OCI-LY7 (cell line): Measurements from ENCODE around the gene PDXK.

ENCODE experiments used
- EZH2phosphoT487 ChIP-seq: fragments of 200-600 bp; sonication (generic); IDR thresholded peaks from 2 replicates; pipeline ENCODE4 v1.6.1; 2018; ENCODE audit warnings: low read depth, borderline replicate concordance, mild to moderate bottlenecking, mixed run types, antibody characterized with exemption, low read length, moderate library complexity, mixed read lengths
- TF ChIP-seq, protein P1 (sequence below): fragments of 200-600 bp; sonication (generic); conservative IDR thresholded peaks from 2 replicates; pipeline ENCODE4 v1.5.1; 2014; ENCODE audit warnings: mild to moderate bottlenecking, antibody characterized with exemption, low read length, moderate library complexity, mixed read lengths

DNA sequence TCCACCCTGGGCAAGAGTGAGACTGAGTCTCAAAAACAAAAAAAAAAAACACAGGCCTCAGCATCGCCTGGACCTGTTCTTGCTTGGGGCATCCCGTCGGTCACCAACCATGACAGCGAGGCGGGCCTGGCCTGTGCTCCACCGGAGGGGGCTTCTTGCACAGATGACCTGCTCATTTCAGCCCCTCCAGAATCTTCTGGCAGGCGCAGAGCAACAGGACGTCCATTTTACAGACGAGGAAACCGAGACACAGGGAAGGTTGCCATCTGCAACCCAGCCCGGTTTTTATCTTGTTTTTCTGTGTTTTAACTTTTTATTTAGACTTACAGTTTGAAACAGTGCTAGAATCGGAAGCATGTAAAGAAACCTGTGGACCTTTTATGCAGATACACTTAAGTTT, 56.3 kb downstream of the PDXK start:
- TF ChIP-seq, protein P1, sequence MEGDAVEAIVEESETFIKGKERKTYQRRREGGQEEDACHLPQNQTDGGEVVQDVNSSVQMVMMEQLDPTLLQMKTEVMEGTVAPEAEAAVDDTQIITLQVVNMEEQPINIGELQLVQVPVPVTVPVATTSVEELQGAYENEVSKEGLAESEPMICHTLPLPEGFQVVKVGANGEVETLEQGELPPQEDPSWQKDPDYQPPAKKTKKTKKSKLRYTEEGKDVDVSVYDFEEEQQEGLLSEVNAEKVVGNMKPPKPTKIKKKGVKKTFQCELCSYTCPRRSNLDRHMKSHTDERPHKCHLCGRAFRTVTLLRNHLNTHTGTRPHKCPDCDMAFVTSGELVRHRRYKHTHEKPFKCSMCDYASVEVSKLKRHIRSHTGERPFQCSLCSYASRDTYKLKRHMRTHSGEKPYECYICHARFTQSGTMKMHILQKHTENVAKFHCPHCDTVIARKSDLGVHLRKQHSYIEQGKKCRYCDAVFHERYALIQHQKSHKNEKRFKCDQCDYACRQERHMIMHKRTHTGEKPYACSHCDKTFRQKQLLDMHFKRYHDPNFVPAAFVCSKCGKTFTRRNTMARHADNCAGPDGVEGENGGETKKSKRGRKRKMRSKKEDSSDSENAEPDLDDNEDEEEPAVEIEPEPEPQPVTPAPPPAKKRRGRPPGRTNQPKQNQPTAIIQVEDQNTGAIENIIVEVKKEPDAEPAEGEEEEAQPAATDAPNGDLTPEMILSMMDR = no peak
- no peak for TF ChIP-seq EZH2phosphoT487
